ENCODE results near the gene SPSB2. TPM values are rescaled to one million over a fixed set of nuclear protein-coding genes. Genes with fewer than 3 reads are reported as not detected.

Gene SPSB2
- total RNA-seq, 1 donor from 2014 or later: 6.5 TPM

DNA sequence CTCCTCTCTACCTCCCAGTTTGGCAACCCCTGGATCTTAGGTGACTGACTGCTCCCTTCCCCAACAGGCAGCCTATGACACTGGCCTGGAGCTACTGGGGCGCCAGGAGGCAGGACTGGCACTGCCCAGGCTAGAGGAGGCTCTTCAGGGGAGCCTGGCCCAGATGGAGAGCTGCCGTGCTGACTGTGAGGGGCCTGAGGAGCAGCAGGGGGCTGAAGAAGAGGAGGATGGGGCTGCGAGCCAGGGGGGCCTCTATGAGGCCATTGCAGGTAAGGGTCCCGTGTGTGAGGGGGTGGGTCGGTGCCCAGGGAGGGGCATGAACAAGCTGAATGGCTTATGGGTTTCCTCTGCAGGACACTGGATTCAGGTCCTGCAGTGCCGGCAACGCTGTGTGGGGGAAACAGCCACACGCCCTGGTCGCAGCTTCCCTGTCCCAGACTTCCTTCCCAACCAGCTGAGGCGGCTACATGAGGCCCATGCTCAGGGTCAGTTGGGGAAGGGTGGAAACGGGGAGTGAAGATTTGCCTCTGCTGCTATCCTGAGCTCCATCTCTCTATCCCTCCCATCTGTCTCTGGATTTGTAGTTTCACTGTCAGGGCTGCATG is 42.7 kb downstream of the SPSB2 start:
- H3K36me3 Mint-ChIP-seq: peaks cover 19% of the 10 kb centered on the region
- H3K4me1 Mint-ChIP-seq (ENCODE audit: unreplicated experiment): peaks cover 14% of the 10 kb centered on the region
- H3K4me3 Mint-ChIP-seq: peak overlapping the region; percentile 98
- TF ChIP-seq, protein P1, sequence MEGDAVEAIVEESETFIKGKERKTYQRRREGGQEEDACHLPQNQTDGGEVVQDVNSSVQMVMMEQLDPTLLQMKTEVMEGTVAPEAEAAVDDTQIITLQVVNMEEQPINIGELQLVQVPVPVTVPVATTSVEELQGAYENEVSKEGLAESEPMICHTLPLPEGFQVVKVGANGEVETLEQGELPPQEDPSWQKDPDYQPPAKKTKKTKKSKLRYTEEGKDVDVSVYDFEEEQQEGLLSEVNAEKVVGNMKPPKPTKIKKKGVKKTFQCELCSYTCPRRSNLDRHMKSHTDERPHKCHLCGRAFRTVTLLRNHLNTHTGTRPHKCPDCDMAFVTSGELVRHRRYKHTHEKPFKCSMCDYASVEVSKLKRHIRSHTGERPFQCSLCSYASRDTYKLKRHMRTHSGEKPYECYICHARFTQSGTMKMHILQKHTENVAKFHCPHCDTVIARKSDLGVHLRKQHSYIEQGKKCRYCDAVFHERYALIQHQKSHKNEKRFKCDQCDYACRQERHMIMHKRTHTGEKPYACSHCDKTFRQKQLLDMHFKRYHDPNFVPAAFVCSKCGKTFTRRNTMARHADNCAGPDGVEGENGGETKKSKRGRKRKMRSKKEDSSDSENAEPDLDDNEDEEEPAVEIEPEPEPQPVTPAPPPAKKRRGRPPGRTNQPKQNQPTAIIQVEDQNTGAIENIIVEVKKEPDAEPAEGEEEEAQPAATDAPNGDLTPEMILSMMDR (conservative IDR thresholded peaks at IDR 0.05): no peak
- DNase-seq (ENCODE audit: extremely low spot score, unreplicated experiment): no peak
- no peaks in the 10 kb centered on the region for H3K9me3 Mint-ChIP-seq
- peaks cover 19% of the 10 kb centered on the region for H3K27me3 Mint-ChIP-seq
- no peak overlapping the region for H3K27ac Mint-ChIP-seq

DNA sequence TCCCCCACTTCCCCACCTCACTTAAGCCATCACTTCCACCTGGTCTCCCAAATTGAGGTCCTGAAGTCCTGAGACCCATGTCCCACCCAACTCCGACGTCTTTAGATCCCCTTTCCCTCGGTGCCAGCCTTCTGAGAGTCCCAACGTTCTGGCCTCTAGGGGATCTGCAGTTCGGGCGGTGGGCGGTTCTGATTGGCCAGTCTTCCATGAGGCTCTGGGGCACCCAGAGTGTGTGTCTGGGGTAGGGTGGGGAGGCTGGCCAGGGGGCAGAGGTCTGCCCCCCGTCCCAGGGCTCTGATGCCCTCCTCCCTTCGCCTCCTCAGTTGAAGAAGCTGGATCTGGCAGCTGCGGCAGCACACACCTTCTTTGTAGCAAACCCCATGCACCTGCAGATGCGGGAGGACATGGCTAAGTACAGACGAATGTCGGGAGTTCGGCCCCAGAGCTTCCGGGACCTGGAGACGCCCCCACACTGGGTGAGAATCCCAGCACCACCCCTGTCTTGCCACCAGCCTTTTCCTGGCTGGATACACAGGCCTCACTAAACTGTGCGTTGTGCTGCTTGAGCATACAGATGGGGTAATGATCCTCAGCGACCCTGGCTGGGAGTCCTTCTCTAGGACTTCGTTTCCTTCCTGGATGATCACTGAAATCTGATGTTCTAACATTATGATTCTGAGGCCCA is 43.4 kb downstream of the SPSB2 start:
- no peaks in the 10 kb centered on the region for H3K9me3 Mint-ChIP-seq
- peaks cover 26% of the 10 kb centered on the region for H3K27me3 Mint-ChIP-seq
- H3K4me3 Mint-ChIP-seq: peak overlapping the region; percentile 98
- peak overlapping the region; percentile 90 for H3K27ac Mint-ChIP-seq
- peaks cover 17% of the 10 kb centered on the region for H3K36me3 Mint-ChIP-seq
- DNase-seq (ENCODE audit: extremely low spot score, unreplicated experiment): no peak
- TF ChIP-seq, protein P1 (conservative IDR thresholded peaks at IDR 0.05): peak; percentile 47
- peaks cover 20% of the 10 kb centered on the region for H3K4me1 Mint-ChIP-seq (ENCODE audit: unreplicated experiment)

DNA sequence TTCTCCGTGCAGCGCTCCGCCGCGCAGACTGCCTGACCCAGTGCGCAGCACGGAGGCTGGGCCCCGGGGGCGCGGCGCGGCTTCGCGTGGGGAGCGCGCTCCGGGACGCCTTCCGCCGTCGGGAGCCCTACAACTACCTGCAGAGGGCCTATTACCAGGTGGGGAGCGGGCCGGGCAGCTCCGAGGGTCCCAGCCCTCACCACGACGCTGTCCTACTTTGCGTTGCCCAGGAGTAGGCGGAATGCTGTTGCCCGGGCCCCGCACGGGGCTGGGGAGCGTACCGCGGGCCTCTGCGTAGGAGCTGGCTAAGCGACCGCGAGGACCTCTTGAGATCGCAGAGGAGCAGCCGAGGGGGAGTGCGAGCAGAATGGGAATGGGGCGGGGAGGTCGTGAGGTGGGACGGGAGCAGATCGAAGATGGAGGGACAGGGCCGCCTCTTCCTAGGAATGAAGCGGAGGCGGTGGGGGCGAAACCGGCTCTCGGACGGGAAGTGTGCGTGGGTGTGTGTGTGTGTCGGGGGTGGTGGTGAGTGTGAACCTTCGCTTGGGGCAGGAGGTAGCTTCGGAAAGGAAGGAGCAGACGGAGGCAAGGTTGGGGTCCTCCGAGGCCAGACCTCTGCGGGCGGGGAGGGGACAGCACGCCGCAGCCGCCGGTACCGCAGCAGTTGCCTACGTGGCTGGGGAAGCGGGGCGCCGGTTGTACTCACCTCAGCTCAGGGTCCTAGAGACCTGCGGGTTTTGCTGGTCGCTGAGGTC is 44.1 kb downstream of the SPSB2 start:
- H3K4me1 Mint-ChIP-seq (ENCODE audit: unreplicated experiment): peaks cover 20% of the 10 kb centered on the region

DNA sequence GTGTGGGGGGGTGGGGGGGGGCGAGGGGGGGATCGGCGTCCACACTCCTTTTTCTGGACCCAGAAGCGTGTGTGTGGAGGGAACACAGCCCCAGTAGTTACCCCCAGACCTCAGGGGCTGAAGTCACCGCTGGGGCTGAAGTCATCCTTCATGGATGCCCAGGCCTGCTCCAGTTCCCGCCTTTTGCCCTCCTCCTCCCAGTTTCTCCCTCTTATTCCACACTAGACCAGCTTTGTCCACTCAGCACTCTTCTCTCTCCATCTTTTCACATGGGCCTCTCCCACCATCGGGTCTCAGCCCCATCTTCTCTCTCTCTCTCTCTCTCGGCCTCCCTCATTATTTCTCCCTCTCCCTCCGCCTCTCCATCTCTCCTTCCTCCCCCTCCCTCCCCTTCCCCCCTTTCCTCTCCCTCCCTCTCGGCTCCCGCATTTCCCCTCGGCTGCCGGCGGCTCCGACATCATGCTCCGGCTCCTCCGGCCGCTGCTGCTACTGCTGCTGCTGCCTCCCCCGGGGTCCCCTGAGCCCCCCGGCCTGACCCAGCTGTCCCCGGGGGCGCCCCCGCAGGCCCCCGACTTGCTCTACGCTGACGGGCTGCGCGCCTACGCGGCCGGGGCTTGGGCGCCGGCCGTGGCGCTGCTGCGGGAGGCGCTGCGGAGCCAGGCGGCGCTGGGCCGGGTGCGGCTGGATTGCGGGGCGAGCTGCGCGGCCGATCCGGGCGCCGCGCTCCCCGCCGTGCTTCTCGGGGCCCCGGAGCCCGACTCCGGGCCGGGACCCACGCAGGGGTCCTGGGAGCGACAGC is 44.9 kb downstream of the SPSB2 start, which contains the start of gene P3H3:
Gene P3H3 (plus strand): TSS at position 426 of the 799 bp plus-strand sequence. CDS start 34 bp downstream, at position 460.
- TF ChIP-seq, protein P1 (conservative IDR thresholded peaks at IDR 0.05): peak; percentile 16
- H3K36me3 Mint-ChIP-seq: peaks cover 13% of the 10 kb centered on the region
- peak within 1 kb of the TSS; percentile 90 for H3K27ac Mint-ChIP-seq
- peaks cover 33% of the 10 kb centered on the region for H3K27me3 Mint-ChIP-seq
- peak within 1 kb of the TSS; percentile 98 for H3K4me3 Mint-ChIP-seq
- DNase-seq (ENCODE audit: extremely low spot score, unreplicated experiment): no peak
- peaks cover 22% of the 10 kb centered on the region for H3K4me1 Mint-ChIP-seq (ENCODE audit: unreplicated experiment)
- no peaks in the 10 kb centered on the region for H3K9me3 Mint-ChIP-seq

More for the DNA sequence above, 44.1 kb downstream of the SPSB2 start:
- Mint-ChIP-seq H3K4me3 (peak overlapping the region; percentile 98), H3K9me3 (no peaks in the 10 kb centered on the region), H3K27ac (peak overlapping the region; percentile 90), H3K27me3 (peaks cover 31% of the 10 kb centered on the region), H3K36me3 (peaks cover 13% of the 10 kb centered on the region)
- TF ChIP-seq, protein P1 (conservative IDR thresholded peaks at IDR 0.05): no peak
- no peak for DNase-seq (ENCODE audit: extremely low spot score, unreplicated experiment)

DNA sequence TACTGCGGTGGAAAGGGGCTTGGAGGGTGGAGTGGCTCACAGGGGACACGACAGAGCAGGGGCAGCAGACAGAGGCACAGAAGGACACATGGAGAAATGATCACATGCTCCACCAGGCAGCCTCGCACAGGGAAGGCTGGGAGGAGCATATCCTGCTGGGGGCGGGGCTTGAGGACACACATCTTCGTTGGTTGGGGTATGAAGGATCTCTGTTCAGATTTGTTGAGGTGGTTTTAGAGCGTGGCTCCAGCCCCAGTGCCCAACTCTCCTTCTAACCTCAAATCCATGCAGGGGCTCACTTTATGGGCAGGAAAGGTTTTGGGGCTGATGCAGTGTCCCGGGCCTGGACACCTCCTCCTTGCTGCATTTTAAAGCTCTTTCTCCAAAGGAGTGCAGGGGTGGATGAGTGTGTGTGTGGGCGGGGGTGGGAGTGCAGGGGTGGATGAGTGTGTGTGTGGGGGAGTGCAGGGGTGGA is 45.6 kb downstream of the SPSB2 start:
- Mint-ChIP-seq H3K36me3 (peaks cover 13% of the 10 kb centered on the region), H3K4me1 (ENCODE audit: unreplicated experiment) (peaks cover 28% of the 10 kb centered on the region), H3K27ac (peak overlapping the region; percentile 79), H3K9me3 (no peaks in the 10 kb centered on the region), H3K4me3 (peak overlapping the region; percentile 90), H3K27me3 (peaks cover 40% of the 10 kb centered on the region)
- TF ChIP-seq, protein P1 (conservative IDR thresholded peaks at IDR 0.05): no peak
- DNase-seq (ENCODE audit: extremely low spot score, unreplicated experiment): no peak

All from type B pancreatic cell (in vitro differentiated cells).